Measurements from ENCODE around the gene SYT1. TPM values are rescaled to one million over a fixed set of nuclear protein-coding genes. Genes with fewer than 3 reads are reported as not detected.
A peak's percentile ranks its signal among the peaks of the same experiment; 100 is the strongest.

Gene SYT1
- total RNA-seq, 1 donor from 2014 or later: 0.36 TPM

GRCh38 chr12:79300199-79300568, 435.6 kb downstream of the SYT1 start:
- ATAC-seq: no peak

GRCh38 chr12:79301181-79301580, 436.6 kb downstream of the SYT1 start:
- ATAC-seq: no peak

- ATAC-seq: no peak
These were observed 437.7 kb downstream of the SYT1 start for GRCh38 chr12:79302162-79302814.

GRCh38 chr12:79307340-79307739, 442.8 kb downstream of the SYT1 start:
- no peak for ATAC-seq

- ATAC-seq: no peak
These were observed 444.5 kb downstream of the SYT1 start for GRCh38 chr12:79309039-79309438.

GRCh38 chr12:79317179-79317847, 452.7 kb downstream of the SYT1 start:
- ATAC-seq: no peak

GRCh38 chr12:79322905-79323304, 458.3 kb downstream of the SYT1 start:
- ATAC-seq: no peak

GRCh38 chr12:79324571-79324970, 460.0 kb downstream of the SYT1 start:
- no peak for ATAC-seq

- no peak for ATAC-seq
These were observed 461.6 kb downstream of the SYT1 start for GRCh38 chr12:79326222-79326621.

- no peak for ATAC-seq
These were observed 462.1 kb downstream of the SYT1 start for GRCh38 chr12:79326663-79327062.

GRCh38 chr12:79327465-79327864, 462.9 kb downstream of the SYT1 start:
- no peak for ATAC-seq

- no peak for ATAC-seq
These were observed 465.4 kb downstream of the SYT1 start for GRCh38 chr12:79329933-79330332.

- ATAC-seq: no peak
These were observed 467.3 kb downstream of the SYT1 start for GRCh38 chr12:79331870-79332269.

GRCh38 chr12:79333144-79333543, 468.6 kb downstream of the SYT1 start:
- no peak for ATAC-seq

- no peak for ATAC-seq
These were observed 473.2 kb downstream of the SYT1 start for GRCh38 chr12:79337662-79338290.

- peak; percentile 68 for ATAC-seq
These were observed 480.6 kb downstream of the SYT1 start for GRCh38 chr12:79344855-79345847.

GRCh38 chr12:79347866-79348265, 483.3 kb downstream of the SYT1 start:
- ATAC-seq: no peak

GRCh38 chr12:79351251-79351650, 486.7 kb downstream of the SYT1 start:
- ATAC-seq: no peak

GRCh38 chr12:79356216-79356615, 491.6 kb downstream of the SYT1 start:
- ATAC-seq: no peak

- ATAC-seq: no peak
These were observed 492.5 kb downstream of the SYT1 start for GRCh38 chr12:79357048-79357447.

GRCh38 chr12:79358716-79359300, 494.2 kb downstream of the SYT1 start:
- ATAC-seq: no peak

GRCh38 chr12:79360286-79360685, 495.7 kb downstream of the SYT1 start:
- no peak for ATAC-seq

All from esophagus mucosa (tissue), 1 donor.